ENCODE results near the gene HMOX2. TPM values are rescaled to one million over a fixed set of nuclear protein-coding genes. Genes with fewer than 3 reads are reported as not detected.

The HMOX2 gene
- total RNA-seq, 1 experiment from 2014 or later, result 72.6 TPM

DNA sequence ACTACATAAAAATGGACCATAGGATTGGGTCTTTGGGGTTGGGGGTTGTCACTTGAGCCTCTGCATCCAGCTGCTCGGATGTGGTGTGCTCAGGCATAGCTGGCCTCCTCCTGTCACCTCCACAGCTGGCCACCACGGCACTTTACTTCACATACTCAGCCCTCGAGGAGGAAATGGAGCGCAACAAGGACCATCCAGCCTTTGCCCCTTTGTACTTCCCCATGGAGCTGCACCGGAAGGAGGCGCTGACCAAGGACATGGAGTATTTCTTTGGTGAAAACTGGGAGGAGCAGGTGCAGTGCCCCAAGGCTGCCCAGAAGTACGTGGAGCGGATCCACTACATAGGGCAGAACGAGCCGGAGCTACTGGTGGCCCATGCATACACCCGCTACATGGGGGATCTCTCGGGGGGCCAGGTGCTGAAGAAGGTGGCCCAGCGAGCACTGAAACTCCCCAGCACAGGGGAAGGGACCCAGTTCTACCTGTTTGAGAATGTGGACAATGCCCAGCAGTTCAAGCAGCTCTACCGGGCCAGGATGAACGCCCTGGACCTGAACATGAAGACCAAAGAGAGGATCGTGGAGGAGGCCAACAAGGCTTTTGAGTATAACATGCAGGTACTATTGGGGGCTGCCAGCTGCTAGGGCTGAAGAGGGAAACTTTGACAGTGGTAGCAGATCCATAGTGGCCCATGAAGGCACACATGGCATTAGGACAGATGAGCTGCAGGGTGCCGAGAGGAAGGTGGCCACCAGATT, 31.6 kb downstream of the HMOX2 start:
- no TSS peak for BruUV-seq (replicated peaks)
- no peak for DNase-seq (ENCODE audit: low read depth, low spot score)
- no peak for ATAC-seq
- POLR2A ChIA-PET, result interaction anchor here (0.5 kb wide), 1 partner anchor 226 kb away, joined by 3 read pairs; the partner anchor contains the start of genes ANKS3 and DNAAF8
- H3K36me3 ChIP-seq (ENCODE audit: control insufficient read depth, insufficient read depth, low read length), result peaks cover 2% of the 10 kb centered on the region; the same call in 1 of the 2 replicates
- in situ Hi-C loops (cut with HindIII; ENCODE audit: low pct_unique_long_range_greater_than_20kb, low sequenced_read_pairs) (no loop called here), intact Hi-C loops (cut with micrococcal nuclease; ENCODE audit: unreplicated experiment) (no loop called here)
- CTCF ChIA-PET, result interaction anchor here (0.9 kb wide), 1 partner anchor 78 kb away, joined by 4 read pairs; no protein-coding TSS in a partner anchor
- H3K27ac ChIP-seq (ENCODE audit: low read length), result no peak overlapping the region
- no peak overlapping the region for H3K4me3 ChIP-seq (ENCODE audit: low read depth in 2 of 2, low read length in 2 of 2)
- no peaks in the 10 kb centered on the region for H3K27me3 ChIP-seq (ENCODE audit: control insufficient read depth, insufficient read depth, low read length)
- TF ChIP-seq, protein P1, sequence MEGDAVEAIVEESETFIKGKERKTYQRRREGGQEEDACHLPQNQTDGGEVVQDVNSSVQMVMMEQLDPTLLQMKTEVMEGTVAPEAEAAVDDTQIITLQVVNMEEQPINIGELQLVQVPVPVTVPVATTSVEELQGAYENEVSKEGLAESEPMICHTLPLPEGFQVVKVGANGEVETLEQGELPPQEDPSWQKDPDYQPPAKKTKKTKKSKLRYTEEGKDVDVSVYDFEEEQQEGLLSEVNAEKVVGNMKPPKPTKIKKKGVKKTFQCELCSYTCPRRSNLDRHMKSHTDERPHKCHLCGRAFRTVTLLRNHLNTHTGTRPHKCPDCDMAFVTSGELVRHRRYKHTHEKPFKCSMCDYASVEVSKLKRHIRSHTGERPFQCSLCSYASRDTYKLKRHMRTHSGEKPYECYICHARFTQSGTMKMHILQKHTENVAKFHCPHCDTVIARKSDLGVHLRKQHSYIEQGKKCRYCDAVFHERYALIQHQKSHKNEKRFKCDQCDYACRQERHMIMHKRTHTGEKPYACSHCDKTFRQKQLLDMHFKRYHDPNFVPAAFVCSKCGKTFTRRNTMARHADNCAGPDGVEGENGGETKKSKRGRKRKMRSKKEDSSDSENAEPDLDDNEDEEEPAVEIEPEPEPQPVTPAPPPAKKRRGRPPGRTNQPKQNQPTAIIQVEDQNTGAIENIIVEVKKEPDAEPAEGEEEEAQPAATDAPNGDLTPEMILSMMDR (IDR thresholded peaks at IDR 0.05), result no peak
- H3K4me1 ChIP-seq (ENCODE audit: control insufficient read depth, insufficient read depth, low read length), result no peaks in the 10 kb centered on the region
- H3K9me3 ChIP-seq (ENCODE audit: control insufficient read depth, insufficient read depth, low read depth, low read length), result no peaks in the 10 kb centered on the region

DNA sequence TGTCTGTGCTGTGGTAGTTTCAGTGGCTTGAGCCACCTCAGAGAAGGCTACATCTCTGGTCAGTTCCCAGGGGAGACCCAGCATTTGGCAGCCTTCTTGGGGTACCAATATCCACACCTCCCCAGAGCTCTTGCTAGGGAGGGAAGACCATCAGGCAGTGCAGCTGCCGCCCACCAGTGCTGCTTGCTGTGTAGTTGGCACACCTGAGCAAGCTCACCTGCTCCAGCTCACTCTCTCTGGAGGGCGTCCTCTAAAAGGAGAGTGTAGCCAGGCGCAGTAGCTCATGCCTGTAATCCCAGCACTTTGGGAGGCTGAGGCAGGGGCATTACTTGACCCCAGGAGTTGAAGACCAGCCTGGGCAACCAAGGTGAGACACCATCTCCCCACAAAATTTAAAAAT, 32.6 kb downstream of the HMOX2 start:
- ATAC-seq (no peak), DNase-seq (ENCODE audit: low read depth, low spot score) (no peak)
- intact Hi-C loops (cut with micrococcal nuclease; ENCODE audit: unreplicated experiment), result no loop called here
- no peaks in the 10 kb centered on the region for H3K4me1 ChIP-seq (ENCODE audit: control insufficient read depth, insufficient read depth, low read length)
- in situ Hi-C loops (cut with HindIII; ENCODE audit: low pct_unique_long_range_greater_than_20kb, low sequenced_read_pairs), result no loop called here
- H3K4me3 ChIP-seq (ENCODE audit: low read depth in 2 of 2, low read length in 2 of 2), result no peak overlapping the region
- H3K9me3 ChIP-seq (ENCODE audit: control insufficient read depth, insufficient read depth, low read depth, low read length), result no peaks in the 10 kb centered on the region
- POLR2A ChIA-PET, result interaction anchor here (0.6 kb wide), 1 partner anchor 36 kb away, joined by 16 read pairs; no protein-coding TSS in a partner anchor
- H3K27me3 ChIP-seq (ENCODE audit: control insufficient read depth, insufficient read depth, low read length), result no peaks in the 10 kb centered on the region
- no peak overlapping the region for H3K27ac ChIP-seq (ENCODE audit: low read length)
- TF ChIP-seq, protein P1 (IDR thresholded peaks at IDR 0.05), result no peak
- TF ChIP-seq TCF7L2 (IDR thresholded peaks at IDR 0.05; ENCODE audit: low read depth, low read length), result no peak
- no peak for TF ChIP-seq SIN3A (IDR thresholded peaks at IDR 0.05; ENCODE audit: borderline replicate concordance, insufficient read depth, low read depth, low read length)
- BruUV-seq (replicated peaks), result no TSS peak
- H3K36me3 ChIP-seq (ENCODE audit: control insufficient read depth, insufficient read depth, low read length), result peaks cover 2% of the 10 kb centered on the region; the same call in 1 of the 2 replicates
- CTCF ChIA-PET, result interaction anchor here (0.7 kb wide), 1 partner anchor 919 kb away, joined by 3 read pairs; no protein-coding TSS in a partner anchor

DNA sequence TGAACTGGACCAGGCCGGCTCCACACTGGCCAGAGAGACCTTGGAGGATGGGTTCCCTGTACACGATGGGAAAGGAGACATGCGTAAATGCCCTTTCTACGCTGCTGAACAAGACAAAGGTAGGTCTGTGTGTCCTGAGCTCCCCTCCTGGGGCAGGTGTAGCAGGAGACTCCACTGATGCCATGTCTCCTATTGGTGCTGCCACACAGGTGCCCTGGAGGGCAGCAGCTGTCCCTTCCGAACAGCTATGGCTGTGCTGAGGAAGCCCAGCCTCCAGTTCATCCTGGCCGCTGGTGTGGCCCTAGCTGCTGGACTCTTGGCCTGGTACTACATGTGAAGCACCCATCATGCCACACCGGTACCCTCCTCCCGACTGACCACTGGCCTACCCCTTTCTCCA, 33.2 kb downstream of the HMOX2 start:
- H3K27me3 ChIP-seq (ENCODE audit: control insufficient read depth, insufficient read depth, low read length), result no peaks in the 10 kb centered on the region
- no peaks in the 10 kb centered on the region for H3K9me3 ChIP-seq (ENCODE audit: control insufficient read depth, insufficient read depth, low read depth, low read length)
- ChIA-PET POLR2A (interaction anchor here (0.6 kb wide), 1 partner anchor 37 kb away, joined by 16 read pairs; no protein-coding TSS in a partner anchor), CTCF (no interaction called here)
- in situ Hi-C loops (cut with HindIII; ENCODE audit: low pct_unique_long_range_greater_than_20kb, low sequenced_read_pairs) (no loop called here), intact Hi-C loops (cut with micrococcal nuclease; ENCODE audit: unreplicated experiment) (no loop called here)
- H3K4me1 ChIP-seq (ENCODE audit: control insufficient read depth, insufficient read depth, low read length), result no peaks in the 10 kb centered on the region
- no TSS peak for BruUV-seq (replicated peaks)
- TF ChIP-seq SIN3A (IDR thresholded peaks at IDR 0.05; ENCODE audit: borderline replicate concordance, insufficient read depth, low read depth, low read length) (no peak), POLR2AphosphoS5 (IDR thresholded peaks at IDR 0.05; ENCODE audit: low read depth, low read length) (no peak), TCF7L2 (IDR thresholded peaks at IDR 0.05; ENCODE audit: low read depth, low read length) (no peak)
- TF ChIP-seq, protein P1 (IDR thresholded peaks at IDR 0.05), result no peak
- TF ChIP-seq, protein P2, sequence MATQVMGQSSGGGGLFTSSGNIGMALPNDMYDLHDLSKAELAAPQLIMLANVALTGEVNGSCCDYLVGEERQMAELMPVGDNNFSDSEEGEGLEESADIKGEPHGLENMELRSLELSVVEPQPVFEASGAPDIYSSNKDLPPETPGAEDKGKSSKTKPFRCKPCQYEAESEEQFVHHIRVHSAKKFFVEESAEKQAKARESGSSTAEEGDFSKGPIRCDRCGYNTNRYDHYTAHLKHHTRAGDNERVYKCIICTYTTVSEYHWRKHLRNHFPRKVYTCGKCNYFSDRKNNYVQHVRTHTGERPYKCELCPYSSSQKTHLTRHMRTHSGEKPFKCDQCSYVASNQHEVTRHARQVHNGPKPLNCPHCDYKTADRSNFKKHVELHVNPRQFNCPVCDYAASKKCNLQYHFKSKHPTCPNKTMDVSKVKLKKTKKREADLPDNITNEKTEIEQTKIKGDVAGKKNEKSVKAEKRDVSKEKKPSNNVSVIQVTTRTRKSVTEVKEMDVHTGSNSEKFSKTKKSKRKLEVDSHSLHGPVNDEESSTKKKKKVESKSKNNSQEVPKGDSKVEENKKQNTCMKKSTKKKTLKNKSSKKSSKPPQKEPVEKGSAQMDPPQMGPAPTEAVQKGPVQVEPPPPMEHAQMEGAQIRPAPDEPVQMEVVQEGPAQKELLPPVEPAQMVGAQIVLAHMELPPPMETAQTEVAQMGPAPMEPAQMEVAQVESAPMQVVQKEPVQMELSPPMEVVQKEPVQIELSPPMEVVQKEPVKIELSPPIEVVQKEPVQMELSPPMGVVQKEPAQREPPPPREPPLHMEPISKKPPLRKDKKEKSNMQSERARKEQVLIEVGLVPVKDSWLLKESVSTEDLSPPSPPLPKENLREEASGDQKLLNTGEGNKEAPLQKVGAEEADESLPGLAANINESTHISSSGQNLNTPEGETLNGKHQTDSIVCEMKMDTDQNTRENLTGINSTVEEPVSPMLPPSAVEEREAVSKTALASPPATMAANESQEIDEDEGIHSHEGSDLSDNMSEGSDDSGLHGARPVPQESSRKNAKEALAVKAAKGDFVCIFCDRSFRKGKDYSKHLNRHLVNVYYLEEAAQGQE (IDR thresholded peaks at IDR 0.05; ENCODE audit: insufficient read depth in 1 of 2, low read depth in 2 of 2, low read length in 1 of 2), result no peak
- ATAC-seq, result no peak
- DNase-seq (ENCODE audit: low read depth, low spot score), result no peak
- H3K4me3 ChIP-seq (ENCODE audit: low read depth in 2 of 2, low read length in 2 of 2), result no peak overlapping the region
- no peak overlapping the region for H3K27ac ChIP-seq (ENCODE audit: low read length)
- H3K36me3 ChIP-seq (ENCODE audit: control insufficient read depth, insufficient read depth, low read length), result peaks cover 2% of the 10 kb centered on the region; the same call in 1 of the 2 replicates

Measured in Panc1 (cell line).